OCI-LY7 (cell line): ENCODE results near the gene SUGP2. TPM values are rescaled to one million over a fixed set of nuclear protein-coding genes. Genes with fewer than 3 reads are reported as not detected.

Source experiments
- BruUV-seq: library from RNA; stranded (reverse); fragments of 400-500 nt; replicated peaks from 2 replicates; lab custom pipeline; 2021; lab: Mats Ljungman, UMichigan
- CTCF ChIA-PET: fragments of 300-600 bp; sonication (Branson Sonifier 250); formaldehyde crosslinking; loops from one replicate; lab custom pipeline; 2022; ENCODE audit warnings: antibody characterized with exemption; ENCODE audit not compliant: unreplicated experiment; lab: Charles Lee
- POLR2A ChIA-PET: fragments of 300-600 bp; sonication (Branson Sonifier 250); formaldehyde crosslinking; loops from one replicate; lab custom pipeline; 2022; ENCODE audit warnings: antibody characterized with exemption; lab: Charles Lee
- DNase-seq: peaks from one replicate; pipeline ENCODE4 v3.0.0-alpha.2; 2015; ENCODE audit warnings: low spot score
- H2AFZ ChIP-seq: fragments of 200-600 bp; sonication (generic), shearing (Covaris generic); 2 replicates; pipeline ENCODE4 v1.6.1; 2014; ENCODE audit warnings: mild to moderate bottlenecking, antibody characterized with exemption, low read length, moderate library complexity
- H3K27ac ChIP-seq: fragments of 200-600 bp; sonication (generic); 2 replicates; pipeline ENCODE4 v1.5.1; 2014; ENCODE audit warnings: mixed run types, low read depth, mild to moderate bottlenecking, moderate library complexity, low read length, inconsistent platforms; ENCODE audit not compliant: poor library complexity, severe bottlenecking
- H3K36me3 ChIP-seq: fragments of 200-600 bp; sonication (generic); 2 replicates; pipeline ENCODE4 v1.6.1; 2014; ENCODE audit warnings: mild to moderate bottlenecking, antibody characterized with exemption, low read length, moderate library complexity, mixed read lengths; ENCODE audit not compliant: insufficient read depth
- H3K4me1 ChIP-seq: fragments of 200-600 bp; sonication (generic); 2 replicates; pipeline ENCODE4 v1.5.1; 2014; ENCODE audit warnings: mild to moderate bottlenecking, low read length; ENCODE audit not compliant: insufficient read depth, poor library complexity, severe bottlenecking
- H3K4me2 ChIP-seq: fragments of 200-600 bp; sonication (generic); 2 replicates; pipeline ENCODE4 v1.6.1; 2014; ENCODE audit warnings: mild to moderate bottlenecking, low read length
- H3K4me3 ChIP-seq: fragments of 200-600 bp; sonication (generic); 2 replicates; pipeline ENCODE4 v1.5.1; 2014; ENCODE audit warnings: mild to moderate bottlenecking, low read depth, low read length; ENCODE audit not compliant: poor library complexity, severe bottlenecking
- H3K79me2 ChIP-seq: fragments of 200-600 bp; sonication (generic); 2 replicates; pipeline ENCODE4 v1.6.1; 2016; ENCODE audit warnings: low read depth, mild to moderate bottlenecking, low read length, moderate library complexity, mixed read lengths; ENCODE audit not compliant: insufficient read depth
- H3K9me2 ChIP-seq: fragments of 200-600 bp; sonication (generic); 2 replicates; pipeline ENCODE4 v1.6.1; 2016; ENCODE audit warnings: mild to moderate bottlenecking, low read length, mixed read lengths; ENCODE audit not compliant: insufficient read depth
- H3K9me3 ChIP-seq: fragments of 200-600 bp; sonication (generic); 2 replicates; pipeline ENCODE4 v1.6.1; 2014; ENCODE audit warnings: mild to moderate bottlenecking, mixed run types, low read length, mixed read lengths
- H4K20me1 ChIP-seq: fragments of 200-600 bp; sonication (generic); 2 replicates; pipeline ENCODE4 v1.6.1; 2014; ENCODE audit warnings: mild to moderate bottlenecking, antibody characterized with exemption, low read length, moderate library complexity, mixed read lengths; ENCODE audit not compliant: insufficient read depth
- CTCF ChIP-seq: fragments of 200-600 bp; sonication (generic); conservative IDR thresholded peaks from 2 replicates; pipeline ENCODE4 v1.5.1; 2014; ENCODE audit warnings: mild to moderate bottlenecking, antibody characterized with exemption, low read length, moderate library complexity, mixed read lengths
- EZH2phosphoT487 ChIP-seq: fragments of 200-600 bp; sonication (generic); IDR thresholded peaks from 2 replicates; pipeline ENCODE4 v1.6.1; 2018; ENCODE audit warnings: low read depth, borderline replicate concordance, mild to moderate bottlenecking, mixed run types, antibody characterized with exemption, low read length, moderate library complexity, mixed read lengths
- intact Hi-C: fragments of 100-400 bp; cut with micrococcal nuclease; formaldehyde crosslinking; loops from one replicate; pipeline ENCODE4 v1.10.0; 2022; ENCODE audit not compliant: unreplicated experiment
- total RNA-seq, 2 experiments: library from RNA; depleted of rRNA in 1 of 2; stranded (reverse); fragments of >200 nt in 1 of 2; shearing (Covaris generic) in 1 of 2; gene quantifications; 2 replicates each; pipeline ENCODE4 v1.2.3, GENCODE V29; 2014 to 2022

SUGP2 gene
- total RNA-seq, 2 experiments from 2014 or later = 111 to 229 TPM

GRCh38 chr19:18984251-18984650 lies 49.1 kb downstream of the SUGP2 start:
- Histone ChIP-seq H3K36me3 (no peaks in the 10 kb centered on the region), H3K4me1 (no peaks in the 10 kb centered on the region), H4K20me1 (no peaks in the 10 kb centered on the region), H3K4me2 (no peak overlapping the region), H2AFZ (no peak overlapping the region), H3K4me3 (no peak overlapping the region), H3K9me3 (no peaks in the 10 kb centered on the region), H3K27ac (no peak overlapping the region), H3K79me2 (no peaks in the 10 kb centered on the region), H3K9me2 (no peaks in the 10 kb centered on the region)
- ChIA-PET POLR2A (no interaction called here), CTCF (interaction anchor here (0.5 kb wide), 1 partner anchor 10 kb away, joined by 3 read pairs; no protein-coding TSS in a partner anchor)
- TF ChIP-seq EZH2phosphoT487 (no peak), CTCF (no peak)
- no TSS peak for BruUV-seq
- intact Hi-C loops = no loop called here
- DNase-seq = no peak

GRCh38 chr19:18982669-18983068 lies 50.6 kb downstream of the SUGP2 start:
- Histone ChIP-seq H4K20me1 (no peaks in the 10 kb centered on the region), H3K4me2 (no peak overlapping the region), H3K9me2 (no peaks in the 10 kb centered on the region), H3K4me3 (no peak overlapping the region), H3K4me1 (no peaks in the 10 kb centered on the region), H3K79me2 (no peaks in the 10 kb centered on the region), H3K9me3 (no peaks in the 10 kb centered on the region), H3K36me3 (no peaks in the 10 kb centered on the region), H3K27ac (no peak overlapping the region), H2AFZ (no peak overlapping the region)
- POLR2A ChIA-PET = interaction anchor here (0.5 to 1.2 kb wide), 4 partner anchors 45 to 103 kb away, joined by 3 to 4 read pairs (median 4); partner anchors contain the start of genes COPE and DDX49
- no TSS peak for BruUV-seq
- TF ChIP-seq CTCF = no peak
- no peak for TF ChIP-seq EZH2phosphoT487
- intact Hi-C loops = no loop called here
- no peak for DNase-seq
- CTCF ChIA-PET = no interaction called here

- Histone ChIP-seq H3K9me3 (no peaks in the 10 kb centered on the region), H3K4me3 (no peak overlapping the region), H3K36me3 (no peaks in the 10 kb centered on the region), H4K20me1 (no peaks in the 10 kb centered on the region), H2AFZ (no peak overlapping the region), H3K9me2 (no peaks in the 10 kb centered on the region), H3K79me2 (no peaks in the 10 kb centered on the region), H3K4me1 (no peaks in the 10 kb centered on the region), H3K27ac (no peak overlapping the region), H3K4me2 (no peak overlapping the region)
- intact Hi-C loops = no loop called here
- no peak for DNase-seq
- CTCF ChIA-PET = no interaction called here
- TF ChIP-seq CTCF = no peak
- TF ChIP-seq EZH2phosphoT487 = no peak
- POLR2A ChIA-PET = no interaction called here
- no TSS peak for BruUV-seq
These were observed 52.8 kb downstream of the SUGP2 start for GRCh38 chr19:18980432-18981020.
